ENCODE data around the gene SLC24A3.

SLC24A3 gene

GRCh38 chr20:19274001-19274400 is 61.6 kb downstream of the SLC24A3 start:
- Histone ChIP-seq H3K9ac (ENCODE audit: low read length) (no peak overlapping the region), H3K36me3 (ENCODE audit: control insufficient read depth, insufficient read depth, low read length) (no peaks in the 10 kb centered on the region), H3K4me1 (ENCODE audit: control insufficient read depth, insufficient read depth, low read length) (no peaks in the 10 kb centered on the region), H3K4me3 (ENCODE audit: low read depth, low read length) (no peak overlapping the region), H3K27ac (ENCODE audit: low read depth, low read length) (no peak overlapping the region), H3K9me3 (ENCODE audit: control insufficient read depth, insufficient read depth, low read depth, low read length) (no peaks in the 10 kb centered on the region), H3K27me3 (ENCODE audit: control insufficient read depth, insufficient read depth, low read length) (no peaks in the 10 kb centered on the region)

GRCh38 chr20:19274412-19275015 is 62.1 kb downstream of the SLC24A3 start:
- H3K27ac ChIP-seq (ENCODE audit: low read depth, low read length), result no peak overlapping the region
- no peaks in the 10 kb centered on the region for H3K36me3 ChIP-seq (ENCODE audit: control insufficient read depth, insufficient read depth, low read length)
- H3K4me1 ChIP-seq (ENCODE audit: control insufficient read depth, insufficient read depth, low read length), result no peaks in the 10 kb centered on the region
- no peaks in the 10 kb centered on the region for H3K9me3 ChIP-seq (ENCODE audit: control insufficient read depth, insufficient read depth, low read depth, low read length)
- H3K9ac ChIP-seq (ENCODE audit: low read length), result no peak overlapping the region
- H3K27me3 ChIP-seq (ENCODE audit: control insufficient read depth, insufficient read depth, low read length), result no peaks in the 10 kb centered on the region
- no peak overlapping the region for H3K4me3 ChIP-seq (ENCODE audit: low read depth, low read length)

- Histone ChIP-seq H3K9me3 (ENCODE audit: control insufficient read depth, insufficient read depth, low read depth, low read length) (no peaks in the 10 kb centered on the region), H3K4me3 (ENCODE audit: low read depth, low read length) (no peak overlapping the region), H3K9ac (ENCODE audit: low read length) (no peak overlapping the region), H3K36me3 (ENCODE audit: control insufficient read depth, insufficient read depth, low read length) (no peaks in the 10 kb centered on the region), H3K27ac (ENCODE audit: low read depth, low read length) (no peak overlapping the region), H3K27me3 (ENCODE audit: control insufficient read depth, insufficient read depth, low read length) (no peaks in the 10 kb centered on the region), H3K4me1 (ENCODE audit: control insufficient read depth, insufficient read depth, low read length) (no peaks in the 10 kb centered on the region)
Measured at GRCh38 chr20:19275038-19275629, 62.7 kb downstream of the SLC24A3 start.

- H3K4me1 ChIP-seq (ENCODE audit: control insufficient read depth, insufficient read depth, low read length), result no peaks in the 10 kb centered on the region
- no peaks in the 10 kb centered on the region for H3K9me3 ChIP-seq (ENCODE audit: control insufficient read depth, insufficient read depth, low read depth, low read length)
- H3K4me3 ChIP-seq (ENCODE audit: low read depth, low read length), result no peak overlapping the region
- no peaks in the 10 kb centered on the region for H3K36me3 ChIP-seq (ENCODE audit: control insufficient read depth, insufficient read depth, low read length)
- no peaks in the 10 kb centered on the region for H3K27me3 ChIP-seq (ENCODE audit: control insufficient read depth, insufficient read depth, low read length)
- H3K27ac ChIP-seq (ENCODE audit: low read depth, low read length), result no peak overlapping the region
- H3K9ac ChIP-seq (ENCODE audit: low read length), result no peak overlapping the region
Measured at GRCh38 chr20:19275630-19276071, 63.2 kb downstream of the SLC24A3 start.

- no peaks in the 10 kb centered on the region for H3K4me1 ChIP-seq (ENCODE audit: control insufficient read depth, insufficient read depth, low read length)
- H3K9me3 ChIP-seq (ENCODE audit: control insufficient read depth, insufficient read depth, low read depth, low read length), result no peaks in the 10 kb centered on the region
Measured at GRCh38 chr20:19277381-19277780, 64.9 kb downstream of the SLC24A3 start.

GRCh38 chr20:19283490-19284025 is 71.1 kb downstream of the SLC24A3 start:
- Histone ChIP-seq H3K27me3 (ENCODE audit: control insufficient read depth, insufficient read depth, low read length) (no peaks in the 10 kb centered on the region), H3K4me1 (ENCODE audit: control insufficient read depth, insufficient read depth, low read length) (no peaks in the 10 kb centered on the region), H3K9ac (ENCODE audit: low read length) (no peak overlapping the region), H3K9me3 (ENCODE audit: control insufficient read depth, insufficient read depth, low read depth, low read length) (no peaks in the 10 kb centered on the region), H3K27ac (ENCODE audit: low read depth, low read length) (no peak overlapping the region), H3K36me3 (ENCODE audit: control insufficient read depth, insufficient read depth, low read length) (no peaks in the 10 kb centered on the region), H3K4me3 (ENCODE audit: low read depth, low read length) (no peak overlapping the region)

More at GRCh38 chr20:19277381-19277780, 64.9 kb downstream of the SLC24A3 start:
- no peak overlapping the region for H3K4me3 ChIP-seq (ENCODE audit: low read depth, low read length)
- H3K9ac ChIP-seq (ENCODE audit: low read length), result no peak overlapping the region
- H3K36me3 ChIP-seq (ENCODE audit: control insufficient read depth, insufficient read depth, low read length), result no peaks in the 10 kb centered on the region
- H3K27me3 ChIP-seq (ENCODE audit: control insufficient read depth, insufficient read depth, low read length), result no peaks in the 10 kb centered on the region
- no peak overlapping the region for H3K27ac ChIP-seq (ENCODE audit: low read depth, low read length)

GRCh38 chr20:19284400-19285178 is 72.1 kb downstream of the SLC24A3 start:
- no peaks in the 10 kb centered on the region for H3K4me1 ChIP-seq (ENCODE audit: control insufficient read depth, insufficient read depth, low read length)
- H3K4me3 ChIP-seq (ENCODE audit: low read depth, low read length), result no peak overlapping the region
- H3K9ac ChIP-seq (ENCODE audit: low read length), result no peak overlapping the region
- H3K9me3 ChIP-seq (ENCODE audit: control insufficient read depth, insufficient read depth, low read depth, low read length), result no peaks in the 10 kb centered on the region
- no peaks in the 10 kb centered on the region for H3K36me3 ChIP-seq (ENCODE audit: control insufficient read depth, insufficient read depth, low read length)
- no peaks in the 10 kb centered on the region for H3K27me3 ChIP-seq (ENCODE audit: control insufficient read depth, insufficient read depth, low read length)
- no peak overlapping the region for H3K27ac ChIP-seq (ENCODE audit: low read depth, low read length)

GRCh38 chr20:19285436-19285835 is 73.0 kb downstream of the SLC24A3 start:
- no peak overlapping the region for H3K27ac ChIP-seq (ENCODE audit: low read depth, low read length)
- no peak overlapping the region for H3K9ac ChIP-seq (ENCODE audit: low read length)
- no peaks in the 10 kb centered on the region for H3K4me1 ChIP-seq (ENCODE audit: control insufficient read depth, insufficient read depth, low read length)
- no peak overlapping the region for H3K4me3 ChIP-seq (ENCODE audit: low read depth, low read length)
- H3K36me3 ChIP-seq (ENCODE audit: control insufficient read depth, insufficient read depth, low read length), result no peaks in the 10 kb centered on the region
- H3K27me3 ChIP-seq (ENCODE audit: control insufficient read depth, insufficient read depth, low read length), result no peaks in the 10 kb centered on the region
- H3K9me3 ChIP-seq (ENCODE audit: control insufficient read depth, insufficient read depth, low read depth, low read length), result no peaks in the 10 kb centered on the region

GRCh38 chr20:19288061-19288460 is 75.6 kb downstream of the SLC24A3 start:
- Histone ChIP-seq H3K9me3 (ENCODE audit: control insufficient read depth, insufficient read depth, low read depth, low read length) (no peaks in the 10 kb centered on the region), H3K4me3 (ENCODE audit: low read depth, low read length) (no peak overlapping the region), H3K27me3 (ENCODE audit: control insufficient read depth, insufficient read depth, low read length) (no peaks in the 10 kb centered on the region), H3K27ac (ENCODE audit: low read depth, low read length) (no peak overlapping the region), H3K9ac (ENCODE audit: low read length) (no peak overlapping the region), H3K4me1 (ENCODE audit: control insufficient read depth, insufficient read depth, low read length) (no peaks in the 10 kb centered on the region), H3K36me3 (ENCODE audit: control insufficient read depth, insufficient read depth, low read length) (no peaks in the 10 kb centered on the region)

- H3K9me3 ChIP-seq (ENCODE audit: control insufficient read depth, insufficient read depth, low read depth, low read length), result no peaks in the 10 kb centered on the region
- no peak overlapping the region for H3K27ac ChIP-seq (ENCODE audit: low read depth, low read length)
- H3K9ac ChIP-seq (ENCODE audit: low read length), result no peak overlapping the region
- H3K4me3 ChIP-seq (ENCODE audit: low read depth, low read length), result no peak overlapping the region
- no peaks in the 10 kb centered on the region for H3K36me3 ChIP-seq (ENCODE audit: control insufficient read depth, insufficient read depth, low read length)
- H3K4me1 ChIP-seq (ENCODE audit: control insufficient read depth, insufficient read depth, low read length), result no peaks in the 10 kb centered on the region
- H3K27me3 ChIP-seq (ENCODE audit: control insufficient read depth, insufficient read depth, low read length), result no peaks in the 10 kb centered on the region
Measured at GRCh38 chr20:19288636-19289035, 76.2 kb downstream of the SLC24A3 start.

GRCh38 chr20:19289451-19289850 is 77.0 kb downstream of the SLC24A3 start:
- Histone ChIP-seq H3K27ac (ENCODE audit: low read depth, low read length) (no peak overlapping the region), H3K27me3 (ENCODE audit: control insufficient read depth, insufficient read depth, low read length) (no peaks in the 10 kb centered on the region), H3K9ac (ENCODE audit: low read length) (no peak overlapping the region), H3K9me3 (ENCODE audit: control insufficient read depth, insufficient read depth, low read depth, low read length) (no peaks in the 10 kb centered on the region), H3K36me3 (ENCODE audit: control insufficient read depth, insufficient read depth, low read length) (no peaks in the 10 kb centered on the region), H3K4me1 (ENCODE audit: control insufficient read depth, insufficient read depth, low read length) (no peaks in the 10 kb centered on the region), H3K4me3 (ENCODE audit: low read depth, low read length) (no peak overlapping the region)
